ENCODE measurements around the gene CTDP1.

DNA sequence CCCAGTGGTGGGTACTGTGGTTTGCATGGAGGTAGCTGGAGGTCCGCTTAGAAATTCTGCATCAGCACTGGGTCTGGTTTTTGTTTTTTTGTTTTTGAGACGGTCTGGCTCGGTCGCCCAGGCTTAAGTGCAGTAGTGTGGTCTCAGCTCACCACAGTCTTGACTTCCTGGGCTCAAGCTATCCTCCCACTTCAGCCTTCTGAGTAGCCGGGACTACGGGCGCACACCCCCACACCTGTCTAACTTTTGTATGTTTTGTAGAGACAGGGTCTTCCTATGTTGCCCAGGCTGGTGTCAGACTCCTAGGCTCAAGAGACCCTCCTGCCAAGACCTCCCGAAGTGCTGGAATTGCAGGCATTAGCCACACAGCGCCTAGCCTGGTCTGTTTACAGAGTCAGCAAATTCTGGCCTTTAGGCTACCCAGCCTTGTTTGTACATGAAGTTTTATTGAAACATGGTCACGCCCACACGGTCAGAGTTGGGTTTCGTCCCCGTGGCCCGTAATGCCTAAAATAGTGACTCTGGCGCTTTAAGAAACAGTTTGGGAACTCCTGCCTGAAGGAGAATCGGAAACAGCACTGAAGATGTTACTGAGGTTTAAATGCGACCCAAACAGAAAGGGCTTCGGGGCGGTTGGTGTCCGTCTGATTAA is 32.7 kb downstream of the CTDP1 start:
- TF ChIP-seq, protein P1, sequence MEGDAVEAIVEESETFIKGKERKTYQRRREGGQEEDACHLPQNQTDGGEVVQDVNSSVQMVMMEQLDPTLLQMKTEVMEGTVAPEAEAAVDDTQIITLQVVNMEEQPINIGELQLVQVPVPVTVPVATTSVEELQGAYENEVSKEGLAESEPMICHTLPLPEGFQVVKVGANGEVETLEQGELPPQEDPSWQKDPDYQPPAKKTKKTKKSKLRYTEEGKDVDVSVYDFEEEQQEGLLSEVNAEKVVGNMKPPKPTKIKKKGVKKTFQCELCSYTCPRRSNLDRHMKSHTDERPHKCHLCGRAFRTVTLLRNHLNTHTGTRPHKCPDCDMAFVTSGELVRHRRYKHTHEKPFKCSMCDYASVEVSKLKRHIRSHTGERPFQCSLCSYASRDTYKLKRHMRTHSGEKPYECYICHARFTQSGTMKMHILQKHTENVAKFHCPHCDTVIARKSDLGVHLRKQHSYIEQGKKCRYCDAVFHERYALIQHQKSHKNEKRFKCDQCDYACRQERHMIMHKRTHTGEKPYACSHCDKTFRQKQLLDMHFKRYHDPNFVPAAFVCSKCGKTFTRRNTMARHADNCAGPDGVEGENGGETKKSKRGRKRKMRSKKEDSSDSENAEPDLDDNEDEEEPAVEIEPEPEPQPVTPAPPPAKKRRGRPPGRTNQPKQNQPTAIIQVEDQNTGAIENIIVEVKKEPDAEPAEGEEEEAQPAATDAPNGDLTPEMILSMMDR (IDR thresholded peaks at IDR 0.05; ENCODE audit: low read length) = no peak
- no peak for TF ChIP-seq EZH2 (IDR thresholded peaks at IDR 0.05; ENCODE audit: borderline replicate concordance, low read length)

Measured in OCI-LY1 (cell line).